Measurements from ENCODE around the gene CCNE1.

The CCNE1 gene

GRCh38 chr19:29811125-29812079 is at the start of gene CCNE1:
Gene CCNE1 (plus strand): TSS chr19:29811991. CDS start chr19:29812556, 565 bp downstream.
- peak within 1 kb of the TSS; percentile 31 for H2AFZ ChIP-seq (ENCODE audit: low read depth, low read length)
- H3K4me1 ChIP-seq (ENCODE audit: insufficient read depth, low read length), result peaks cover 7% of the 10 kb centered on the region
- no peaks in the 10 kb centered on the region for H3K9me3 ChIP-seq (ENCODE audit: low read length)
- H3K27me3 ChIP-seq (ENCODE audit: insufficient read depth, low read length), result no peaks in the 10 kb centered on the region
- H3K36me3 ChIP-seq (ENCODE audit: insufficient read depth, low read length), result peaks cover 5% of the 10 kb centered on the region
- H3K4me3 ChIP-seq (ENCODE audit: low read length), result peak within 1 kb of the TSS; percentile 50

DNA sequence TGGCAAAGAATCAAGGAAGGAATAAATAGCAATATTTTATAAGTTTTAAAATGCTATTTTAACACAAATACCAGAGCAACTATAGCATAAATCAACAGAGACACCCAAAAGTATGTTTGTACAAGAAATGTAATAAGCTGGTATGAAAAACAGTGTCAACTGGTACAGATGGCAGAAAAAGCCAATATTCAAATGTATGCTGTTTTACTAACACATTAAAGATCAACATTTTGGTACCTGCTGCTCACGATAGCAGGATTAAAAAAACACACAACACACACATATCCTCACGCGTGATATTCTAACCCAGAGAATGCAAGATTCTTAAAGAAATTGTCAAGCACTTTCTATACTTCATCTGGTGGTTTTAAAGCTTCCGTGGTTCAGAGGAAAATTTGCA is 48.6 kb upstream of the CCNE1 start:
- peaks cover 16% of the 10 kb centered on the region for H3K27me3 ChIP-seq (ENCODE audit: insufficient read depth, low read length)

GRCh38 chr19:29764361-29764760 is 47.4 kb upstream of the CCNE1 start:
- no peaks in the 10 kb centered on the region for H3K4me1 ChIP-seq (ENCODE audit: insufficient read depth, low read length)
- no peak overlapping the region for H3K4me3 ChIP-seq (ENCODE audit: low read length)
- H2AFZ ChIP-seq (ENCODE audit: low read depth, low read length), result no peak overlapping the region
- no peaks in the 10 kb centered on the region for H3K36me3 ChIP-seq (ENCODE audit: insufficient read depth, low read length)
- H3K9me3 ChIP-seq (ENCODE audit: low read length), result no peaks in the 10 kb centered on the region
- peaks cover 22% of the 10 kb centered on the region for H3K27me3 ChIP-seq (ENCODE audit: insufficient read depth, low read length)

More for the DNA sequence above, 48.6 kb upstream of the CCNE1 start:
- no peaks in the 10 kb centered on the region for H3K9me3 ChIP-seq (ENCODE audit: low read length)
- no peaks in the 10 kb centered on the region for H3K4me1 ChIP-seq (ENCODE audit: insufficient read depth, low read length)
- no peak overlapping the region for H3K4me3 ChIP-seq (ENCODE audit: low read length)
- no peak overlapping the region for H2AFZ ChIP-seq (ENCODE audit: low read depth, low read length)
- no peaks in the 10 kb centered on the region for H3K36me3 ChIP-seq (ENCODE audit: insufficient read depth, low read length)

- H3K4me1 ChIP-seq (ENCODE audit: insufficient read depth, low read length), result no peaks in the 10 kb centered on the region
- H3K27me3 ChIP-seq (ENCODE audit: insufficient read depth, low read length), result peaks cover 24% of the 10 kb centered on the region
- H3K9me3 ChIP-seq (ENCODE audit: low read length), result no peaks in the 10 kb centered on the region
- H3K4me3 ChIP-seq (ENCODE audit: low read length), result no peak overlapping the region
- H3K36me3 ChIP-seq (ENCODE audit: insufficient read depth, low read length), result no peaks in the 10 kb centered on the region
- no peak overlapping the region for H2AFZ ChIP-seq (ENCODE audit: low read depth, low read length)
Measured at GRCh38 chr19:29766100-29766499, 45.7 kb upstream of the CCNE1 start.

DNA sequence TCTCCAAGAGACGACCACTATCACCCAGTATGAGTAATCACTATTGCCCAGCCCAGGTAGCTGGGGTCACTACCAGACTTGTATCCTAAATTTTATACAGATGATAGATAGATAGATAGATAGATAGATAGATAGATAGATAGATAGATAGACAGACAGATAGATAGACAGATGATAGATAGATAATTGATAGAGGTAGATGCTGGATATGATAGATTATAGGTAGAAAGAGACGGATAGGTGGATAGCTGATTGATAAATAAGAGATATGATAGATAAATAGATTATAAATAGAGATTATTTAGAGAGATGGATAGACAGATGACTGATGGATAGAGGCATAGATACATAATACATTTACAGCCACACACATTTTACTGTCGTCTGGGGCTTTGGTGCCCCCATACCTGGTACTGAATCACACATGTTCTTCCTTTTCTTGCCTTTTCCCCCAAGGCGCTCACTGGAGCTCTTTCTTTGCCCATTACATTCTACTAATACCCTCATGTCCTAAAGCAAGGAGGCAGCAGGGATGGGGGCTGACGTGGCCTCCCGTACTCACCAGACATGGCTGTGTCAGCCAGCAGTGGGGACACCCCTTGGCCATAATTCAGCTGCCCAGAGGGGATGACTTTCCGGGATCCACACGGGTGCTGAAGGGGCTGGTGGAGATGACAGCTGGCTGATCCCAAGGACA is 44.6 kb upstream of the CCNE1 start:
- peaks cover 21% of the 10 kb centered on the region for H3K27me3 ChIP-seq (ENCODE audit: insufficient read depth, low read length)
- no peak overlapping the region for H3K4me3 ChIP-seq (ENCODE audit: low read length)
- no peaks in the 10 kb centered on the region for H3K36me3 ChIP-seq (ENCODE audit: insufficient read depth, low read length)
- no peak overlapping the region for H2AFZ ChIP-seq (ENCODE audit: low read depth, low read length)
- no peaks in the 10 kb centered on the region for H3K9me3 ChIP-seq (ENCODE audit: low read length)
- no peaks in the 10 kb centered on the region for H3K4me1 ChIP-seq (ENCODE audit: insufficient read depth, low read length)

DNA sequence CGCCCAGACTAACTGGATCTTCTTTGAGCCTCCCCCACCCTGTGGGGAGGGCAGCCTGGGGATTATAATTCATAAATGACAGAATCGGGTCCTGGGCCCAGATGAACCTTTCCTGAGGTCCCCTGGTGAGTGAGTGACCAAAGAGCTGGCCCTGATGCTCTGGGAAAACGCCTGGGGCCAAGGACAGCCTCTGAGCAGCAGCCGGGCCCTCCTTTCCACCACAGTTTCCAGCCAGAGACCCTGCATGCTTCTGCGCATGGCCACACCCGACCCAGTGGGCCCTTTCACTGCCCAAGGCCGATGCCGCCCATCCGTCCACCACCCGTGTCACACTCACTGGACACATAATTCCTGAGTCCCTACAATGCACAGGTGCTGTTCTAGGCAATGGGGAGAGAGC is 43.6 kb upstream of the CCNE1 start:
- Histone ChIP-seq H3K36me3 (ENCODE audit: insufficient read depth, low read length) (no peaks in the 10 kb centered on the region), H3K27me3 (ENCODE audit: insufficient read depth, low read length) (peaks cover 21% of the 10 kb centered on the region), H3K4me3 (ENCODE audit: low read length) (no peak overlapping the region), H3K9me3 (ENCODE audit: low read length) (no peaks in the 10 kb centered on the region), H2AFZ (ENCODE audit: low read depth, low read length) (no peak overlapping the region), H3K4me1 (ENCODE audit: insufficient read depth, low read length) (no peaks in the 10 kb centered on the region)

GRCh38 chr19:29769997-29770396 is 41.8 kb upstream of the CCNE1 start:
- no peaks in the 10 kb centered on the region for H3K36me3 ChIP-seq (ENCODE audit: insufficient read depth, low read length)
- no peak overlapping the region for H3K4me3 ChIP-seq (ENCODE audit: low read length)
- peaks cover under 1% of the 10 kb centered on the region for H3K4me1 ChIP-seq (ENCODE audit: insufficient read depth, low read length)
- H3K27me3 ChIP-seq (ENCODE audit: insufficient read depth, low read length), result peaks cover 12% of the 10 kb centered on the region
- no peaks in the 10 kb centered on the region for H3K9me3 ChIP-seq (ENCODE audit: low read length)
- no peak overlapping the region for H2AFZ ChIP-seq (ENCODE audit: low read depth, low read length)

GRCh38 chr19:29770648-29771047 is 41.1 kb upstream of the CCNE1 start:
- H3K27me3 ChIP-seq (ENCODE audit: insufficient read depth, low read length), result peaks cover 12% of the 10 kb centered on the region
- H3K9me3 ChIP-seq (ENCODE audit: low read length), result no peaks in the 10 kb centered on the region
- H3K4me1 ChIP-seq (ENCODE audit: insufficient read depth, low read length), result peaks cover 6% of the 10 kb centered on the region
- no peak overlapping the region for H3K4me3 ChIP-seq (ENCODE audit: low read length)
- no peaks in the 10 kb centered on the region for H3K36me3 ChIP-seq (ENCODE audit: insufficient read depth, low read length)
- H2AFZ ChIP-seq (ENCODE audit: low read depth, low read length), result no peak overlapping the region

DNA sequence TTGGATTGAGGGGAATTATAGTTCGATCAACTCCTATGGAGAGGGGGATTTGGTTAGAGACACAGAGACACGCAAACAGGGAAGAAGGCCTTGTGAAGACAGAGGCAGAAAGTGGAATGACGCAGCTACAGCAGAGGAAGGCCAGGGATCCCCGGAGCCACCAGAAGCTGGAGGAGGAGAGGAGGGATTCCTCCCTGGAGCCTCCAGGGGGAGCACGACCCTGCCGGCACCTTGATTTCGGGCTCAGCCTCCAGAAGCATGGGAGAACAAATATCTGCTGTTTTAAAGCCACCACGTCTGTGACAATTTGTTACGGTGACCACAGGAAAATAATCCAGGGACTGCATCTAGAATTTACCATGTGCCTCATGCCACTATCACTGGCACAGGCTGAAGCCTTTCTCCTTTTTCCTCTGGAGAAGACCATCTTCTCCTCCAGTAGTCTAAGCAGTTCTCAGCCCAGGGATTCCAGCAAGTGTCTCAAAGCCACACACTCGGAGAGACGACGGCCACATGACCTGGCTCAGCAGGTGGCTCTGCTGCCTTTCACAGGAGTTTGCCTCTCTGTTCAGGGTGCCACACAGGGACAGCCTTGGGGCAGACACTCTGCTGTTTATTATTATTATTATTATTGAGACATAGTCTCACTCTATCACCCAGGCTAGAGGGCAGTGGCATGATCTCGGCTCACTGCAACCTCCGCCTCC is 39.9 kb upstream of the CCNE1 start:
- Histone ChIP-seq H3K4me1 (ENCODE audit: insufficient read depth, low read length) (peaks cover 6% of the 10 kb centered on the region), H3K4me3 (ENCODE audit: low read length) (no peak overlapping the region), H2AFZ (ENCODE audit: low read depth, low read length) (no peak overlapping the region), H3K27me3 (ENCODE audit: insufficient read depth, low read length) (peaks cover 12% of the 10 kb centered on the region), H3K9me3 (ENCODE audit: low read length) (no peaks in the 10 kb centered on the region), H3K36me3 (ENCODE audit: insufficient read depth, low read length) (no peaks in the 10 kb centered on the region)

- peaks cover 6% of the 10 kb centered on the region for H3K4me1 ChIP-seq (ENCODE audit: insufficient read depth, low read length)
- no peak overlapping the region for H2AFZ ChIP-seq (ENCODE audit: low read depth, low read length)
- peaks cover 12% of the 10 kb centered on the region for H3K27me3 ChIP-seq (ENCODE audit: insufficient read depth, low read length)
- no peaks in the 10 kb centered on the region for H3K9me3 ChIP-seq (ENCODE audit: low read length)
- no peaks in the 10 kb centered on the region for H3K36me3 ChIP-seq (ENCODE audit: insufficient read depth, low read length)
- H3K4me3 ChIP-seq (ENCODE audit: low read length), result no peak overlapping the region
Measured at GRCh38 chr19:29772696-29773095, 39.1 kb upstream of the CCNE1 start.

GRCh38 chr19:29773141-29773540 is 38.6 kb upstream of the CCNE1 start:
- peaks cover 6% of the 10 kb centered on the region for H3K4me1 ChIP-seq (ENCODE audit: insufficient read depth, low read length)
- H3K27me3 ChIP-seq (ENCODE audit: insufficient read depth, low read length), result peaks cover 10% of the 10 kb centered on the region
- H3K4me3 ChIP-seq (ENCODE audit: low read length), result no peak overlapping the region
- no peak overlapping the region for H2AFZ ChIP-seq (ENCODE audit: low read depth, low read length)
- no peaks in the 10 kb centered on the region for H3K9me3 ChIP-seq (ENCODE audit: low read length)
- no peaks in the 10 kb centered on the region for H3K36me3 ChIP-seq (ENCODE audit: insufficient read depth, low read length)

DNA sequence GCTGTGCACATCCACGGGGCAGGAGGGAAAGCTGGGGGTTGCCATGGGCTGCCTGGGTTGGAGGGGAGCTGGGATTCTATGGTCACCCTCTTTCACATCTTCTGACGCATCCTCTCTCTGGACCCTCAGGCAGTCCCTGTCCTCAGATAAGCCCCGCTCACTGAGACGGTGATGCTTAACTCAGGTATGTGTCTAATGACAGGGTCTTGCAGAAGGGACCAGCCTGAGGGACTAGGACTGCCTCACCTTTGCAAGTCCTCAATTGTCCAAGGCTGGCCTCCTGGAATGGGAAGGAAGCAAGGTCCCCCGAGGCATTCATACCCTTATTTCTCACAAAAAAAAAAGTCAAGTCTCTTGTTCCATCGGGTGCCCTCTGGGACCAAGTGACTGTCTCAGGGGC is 37.7 kb upstream of the CCNE1 start:
- H3K4me3 ChIP-seq (ENCODE audit: low read length), result no peak overlapping the region
- H3K36me3 ChIP-seq (ENCODE audit: insufficient read depth, low read length), result no peaks in the 10 kb centered on the region
- H3K27me3 ChIP-seq (ENCODE audit: insufficient read depth, low read length), result peaks cover 6% of the 10 kb centered on the region
- H3K4me1 ChIP-seq (ENCODE audit: insufficient read depth, low read length), result peaks cover 6% of the 10 kb centered on the region
- no peaks in the 10 kb centered on the region for H3K9me3 ChIP-seq (ENCODE audit: low read length)
- H2AFZ ChIP-seq (ENCODE audit: low read depth, low read length), result no peak overlapping the region

Data from neuron (in vitro differentiated cells).